HepG2 (cell line): Measurements from ENCODE around the gene IL16. TPM values are rescaled to one million over a fixed set of nuclear protein-coding genes. Genes with fewer than 3 reads are reported as not detected.
"Not testable (repeated sequence)": the region's sequence is repeated elsewhere in the genome, so short reads cannot be mapped to it uniquely, and the experiment has no call there.

Experiments
- ATAC-seq: fragments of 200-7000 bp; cut with Tn5 transposase; 3 replicates; pipeline ENCODE4 v1.9.1; 2020; ENCODE audit warnings: mild to moderate bottlenecking, moderate library complexity
- BruUV-seq: library from RNA; stranded (reverse); fragments of 400-500 nt; replicated peaks from 2 replicates; lab custom pipeline; 2021; lab: Mats Ljungman, UMichigan
- CTCF ChIA-PET: fragments of 300-600 bp; formaldehyde crosslinking; extraction: SDS; loops from one replicate; lab custom pipeline; 2021; ENCODE audit warnings: low total read pairs, inconsistent platforms, low intra/inter-chr PET ratio; lab: Yijun Ruan, JAX
- POLR2A ChIA-PET: fragments of 350-600 bp; sonication (Branson Sonifier 250); formaldehyde crosslinking; loops from one replicate; lab custom pipeline; 2020; ENCODE audit warnings: antibody characterized with exemption, inconsistent platforms; lab: Yijun Ruan, JAX
- DNase-seq: peaks from one replicate; pipeline ENCODE4 v3.0.0-alpha.2; 2015; ENCODE audit warnings: low spot score
- FAIRE-seq: peaks from 3 replicates; lab custom pipeline; 2011; peaks lifted over from hg19 to GRCh38; lab: Jason Lieb, UNC
- H2AFZ ChIP-seq: one replicate; pipeline ENCODE4 v1.6.1; 2011; ENCODE audit warnings: low read length, inconsistent platforms
- H3K27ac ChIP-seq: fragments of 300-600 bp; 3 replicates; pipeline ENCODE4 v1.8.0; 2011; ENCODE audit warnings: mixed run types, mild to moderate bottlenecking, mixed read lengths, low read length, inconsistent platforms; ENCODE audit not compliant: insufficient read depth; ENCODE audit errors: extremely low read length
- H3K27me3 ChIP-seq, 2 experiments: fragments of 200-600 bp in 1 of 2; 2 replicates in 1 of 2; 3 replicates in 1 of 2; pipeline versions ENCODE4 v1.6.0 to v1.8.0; 2011; ENCODE audit warnings: low read length in 2 of 2, mild to moderate bottlenecking in 2 of 2, moderate library complexity in 2 of 2, inconsistent platforms in 1 of 2; ENCODE audit not compliant: insufficient read depth in 2 of 2, control insufficient read depth in 1 of 2
- H3K36me3 ChIP-seq, 2 experiments: fragments of 200-600 bp in 1 of 2; replicated peaks in 1 of 2; 2 replicates in 1 of 2; 3 replicates in 1 of 2; pipeline versions ENCODE4 v1.5.1 to v1.8.0; 2011; ENCODE audit warnings: low read length in 2 of 2, inconsistent platforms in 1 of 2; ENCODE audit not compliant: insufficient read depth in 2 of 2, control insufficient read depth in 1 of 2
- H3K4me1 ChIP-seq: 2 replicates; pipeline ENCODE4 v1.5.1; 2012; ENCODE audit warnings: low read length, inconsistent platforms; ENCODE audit not compliant: insufficient read depth
- H3K4me2 ChIP-seq: 2 replicates; pipeline ENCODE4 v1.6.0; 2011; ENCODE audit warnings: low read depth, low read length, inconsistent platforms
- H3K4me3 ChIP-seq, 3 experiments: fragments of 200-600 bp in 1 of 3; sonication (generic), shearing (Covaris generic) in 1 of 3; replicated peaks in 1 of 3; 2 replicates each; pipeline ENCODE4 v1.5.1; 2011 to 2016; ENCODE audit warnings: low read length in 3 of 3, inconsistent platforms in 2 of 3, low read depth in 2 of 3, mild to moderate bottlenecking in 2 of 3, control low read depth in 1 of 3, mixed read lengths in 1 of 3; ENCODE audit not compliant: insufficient read depth in 1 of 3
- H3K79me2 ChIP-seq: one replicate; pipeline ENCODE4 v1.6.1; 2011; ENCODE audit warnings: low read length, inconsistent platforms; ENCODE audit not compliant: insufficient read depth
- H3K9ac ChIP-seq: 2 replicates; pipeline ENCODE4 v1.6.0; 2011; ENCODE audit warnings: mild to moderate bottlenecking, low read depth, low read length, inconsistent platforms; ENCODE audit not compliant: insufficient read depth
- H3K9me3 ChIP-seq: 2 replicates; pipeline ENCODE4 v1.5.1; 2012; ENCODE audit warnings: mild to moderate bottlenecking, low read length
- H4K20me1 ChIP-seq: 2 replicates; pipeline ENCODE4 v1.6.0; 2011; ENCODE audit warnings: inconsistent platforms, mild to moderate bottlenecking, low read length, moderate library complexity; ENCODE audit not compliant: insufficient read depth
- GMEB1 ChIP-seq: sonication (generic); formaldehyde crosslinking; IDR thresholded peaks from 2 replicates; pipeline ENCODE4 v1.5.1; 2020; ENCODE audit warnings: missing genetic modification reagents, mild to moderate bottlenecking, borderline replicate concordance
- KAT7 ChIP-seq: IDR thresholded peaks from 2 replicates; pipeline ENCODE4 v1.6.1; 2018; ENCODE audit warnings: borderline replicate concordance, missing compliant biosample characterization
- RNF2 ChIP-seq: fragments of 450-650 bp; conservative IDR thresholded peaks from 2 replicates; pipeline ENCODE4 v1.6.1; 2016; ENCODE audit warnings: low read depth
- SIN3B ChIP-seq: fragments of 150-350 bp; IDR thresholded peaks from 2 replicates; pipeline ENCODE4 v1.6.1; 2014; ENCODE audit warnings: low read length
- YEATS2 ChIP-seq: sonication (generic); formaldehyde crosslinking; IDR thresholded peaks from 2 replicates; pipeline ENCODE4 v1.4.0; 2020; ENCODE audit warnings: missing genetic modification reagents, borderline replicate concordance
- WGBS: methylation state at CpG from one replicate; pipeline ENCODE4 v1.1.6; 2017; ENCODE audit warnings: low lambda C conversion rate; 5-methylcytosine and 5-hydroxymethylcytosine counted together
- in situ Hi-C: cut with HindIII; loops from 2 replicates; pipeline ENCODE4 v1.10.0; 2017; ENCODE audit warnings: low pct_unique_long_range_greater_than_20kb; ENCODE audit not compliant: extremely low pct_ligation_motif_present
- intact Hi-C: fragments of 100-400 bp; cut with micrococcal nuclease; formaldehyde crosslinking; loops from one replicate; pipeline ENCODE4 v1.10.0; 2022; ENCODE audit not compliant: unreplicated experiment
- polyA plus RNA-seq, 8 experiments: library from polyadenylated mRNA; depleted of rRNA in 3 of 8; stranded (reverse) in 7 of 8; unstranded in 1 of 8; fragments of >200 nt; fragmentation: Illumina TruSeq in 4 of 8; extraction: Trizol in 4 of 8; gene quantifications; 2 replicates each; pipeline versions ENCODE4 v1.2.1 to v1.2.3, GENCODE V29; 2011 to 2016; ENCODE audit warnings: low read depth in 4 of 8, missing spikeins in 1 of 8, mixed read lengths in 1 of 8; ENCODE audit not compliant: insufficient read depth in 1 of 8
- total RNA-seq, 5 experiments: library from RNA; depleted of rRNA; stranded (reverse); fragments of >200 nt; fragmentation: Illumina TruSeq; extraction: Trizol; gene quantifications; 2 replicates each; pipeline ENCODE4 v1.2.3, GENCODE V29; 2016; ENCODE audit warnings: low read depth in 1 of 5

Gene IL16
- total and polyA plus RNA-seq, 2 of the 13 experiments (the other 11 are each of a cell fraction or from before 2014, with no cell fraction given), result 0.03 TPM; not detected in 1

DNA sequence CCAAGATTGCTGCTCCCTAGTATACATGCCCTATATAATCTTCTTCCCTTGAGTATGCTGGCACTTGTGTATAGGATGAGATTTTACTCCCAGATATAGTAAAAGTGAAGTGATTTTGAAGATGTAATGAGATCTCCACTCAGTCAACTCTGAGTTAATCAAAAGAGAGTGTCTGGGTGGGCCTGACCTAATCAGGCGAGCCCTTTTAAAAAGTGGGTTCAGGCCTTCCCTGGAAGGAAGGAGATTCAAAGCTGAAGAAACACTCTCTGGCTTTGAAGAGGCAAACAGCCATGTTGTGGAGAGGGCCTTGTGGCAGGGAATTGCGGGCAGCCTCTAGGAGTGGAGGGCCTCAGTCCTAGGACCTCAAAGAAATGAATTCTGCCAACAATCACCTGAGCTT is 132.8 kb downstream of the IL16 start:
- Histone ChIP-seq H3K4me2 (no peak overlapping the region), H4K20me1 (no peaks in the 10 kb centered on the region), H3K27me3 (no peaks in the 10 kb centered on the region), H3K4me3 (no peak overlapping the region), H2AFZ (no peak overlapping the region), H3K36me3 (no peaks in the 10 kb centered on the region), H3K4me1 (peaks cover 10% of the 10 kb centered on the region), H3K79me2 (no peaks in the 10 kb centered on the region), H3K27ac (no peak overlapping the region), H3K9me3 (no peaks in the 10 kb centered on the region), H3K9ac (no peak overlapping the region)
- ChIA-PET CTCF (no interaction called here), POLR2A (no interaction called here)
- intact Hi-C loops (no loop called here), in situ Hi-C loops (no loop called here)
- DNase-seq (no peak), ATAC-seq (no peak), FAIRE-seq (no peak)
- 98% methylated on average over 2 of the region's 2 CpGs for WGBS
- no peak for TF ChIP-seq SIN3B
- TF ChIP-seq GMEB1 (CRISPR knock-in tag), result no peak
- TF ChIP-seq RNF2, result no peak
- no TSS peak for BruUV-seq

- ChIA-PET POLR2A (no interaction called here), CTCF (no interaction called here)
- H3K36me3 ChIP-seq, result no peaks in the 10 kb centered on the region
- no peaks in the 10 kb centered on the region for H3K9me3 ChIP-seq
- H3K4me1 ChIP-seq, result no peaks in the 10 kb centered on the region
- FAIRE-seq, result no peak
- H3K4me2 ChIP-seq, result no peak overlapping the region
- H3K9ac ChIP-seq, result no peak overlapping the region
- no TSS peak for BruUV-seq
- ATAC-seq, result no peak
- H3K4me3 ChIP-seq, result no peak overlapping the region
- no peaks in the 10 kb centered on the region for H4K20me1 ChIP-seq
- H2AFZ ChIP-seq, result no peak overlapping the region
- H3K27me3 ChIP-seq, result no peaks in the 10 kb centered on the region
- no peak overlapping the region for H3K27ac ChIP-seq
- 70% methylated on average over 5 of the region's 5 CpGs for whole genome bisulfite sequencing
- intact Hi-C loops (no loop called here), in situ Hi-C loops (no loop called here)
- H3K79me2 ChIP-seq, result no peaks in the 10 kb centered on the region
- no peak for DNase-seq
- TF ChIP-seq YEATS2 (no peak), KAT7 (no peak)
- TF ChIP-seq, all 625 proteins: peak for 0
Measured at GRCh38 chr15:81330366-81331090, 133.8 kb downstream of the IL16 start.

GRCh38 chr15:81331141-81331540 is 134.5 kb downstream of the IL16 start:
- H4K20me1 ChIP-seq, H3K9me3 ChIP-seq, CTCF ChIA-PET, H2AFZ ChIP-seq, H3K4me1 ChIP-seq, BruUV-seq, POLR2A ChIA-PET, H3K9ac ChIP-seq, H3K79me2 ChIP-seq, DNase-seq, H3K27ac ChIP-seq, in situ Hi-C loops, H3K27me3 ChIP-seq, intact Hi-C loops, ATAC-seq, H3K4me3 ChIP-seq, FAIRE-seq, H3K4me2 ChIP-seq, H3K36me3 ChIP-seq: not testable (repeated sequence)
- 83% methylated on average over 9 of the region's 9 CpGs for WGBS
